Mammary epithelial cell (primary cell): ENCODE measurements around the gene FOXP4.

Experiments used
- CTCF ChIP-seq, 2 donors: IDR thresholded peaks in 1 of 2; conservative IDR thresholded peaks in 1 of 2; 2 replicates each; pipeline ENCODE4 v1.5.1; 2011 to 2012; ENCODE audit warnings: inconsistent platforms in 2 of 2, low read length in 2 of 2, mild to moderate bottlenecking in 2 of 2, control low read depth in 1 of 2, low read depth in 1 of 2; ENCODE audit not compliant: insufficient read depth in 1 of 2; ENCODE audit errors: extremely low read depth in 1 of 2
- EZH2 ChIP-seq: IDR thresholded peaks from 2 replicates; pipeline ENCODE4 v1.6.1; 2012; ENCODE audit warnings: low read length, inconsistent platforms, borderline replicate concordance

- TF ChIP-seq CTCF (conservative IDR thresholded peaks at IDR 0.05 in 1 of 2, IDR thresholded peaks at IDR 0.05 in 1 of 2; ENCODE audit: extremely low read depth in 1 of 2, insufficient read depth in 1 of 2, low read depth in 1 of 2, low read length in 2 of 2), result no peak
- no peak for TF ChIP-seq EZH2
Observed at GRCh38 chr6:41578217-41579087, 32.3 kb downstream of the FOXP4 start.
